ENCODE measurements around the gene STARD5.
"Not testable (repeated sequence)": the region's sequence is repeated elsewhere in the genome, so short reads cannot be mapped to it uniquely, and the experiment has no call there.

STARD5 gene

GRCh38 chr15:81338170-81339007 lies 14.4 kb upstream of the STARD5 start:
- H3K4me3 ChIP-seq (ENCODE audit: low read length) = no peak overlapping the region
- no peak for DNase-seq (ENCODE audit: low read depth, low spot score)

- H3K4me3 ChIP-seq (ENCODE audit: low read length) = no peak overlapping the region
- DNase-seq (ENCODE audit: low read depth, low spot score) = no peak
Observed at GRCh38 chr15:81337713-81338157, 13.8 kb upstream of the STARD5 start.

- DNase-seq (ENCODE audit: low read depth, low spot score) = no peak
- no peak overlapping the region for H3K4me3 ChIP-seq (ENCODE audit: low read length)
Observed at GRCh38 chr15:81337241-81337640, 13.3 kb upstream of the STARD5 start.

GRCh38 chr15:81336568-81336967 lies 12.6 kb upstream of the STARD5 start:
- H3K4me3 ChIP-seq (ENCODE audit: low read length) = no peak overlapping the region
- DNase-seq (ENCODE audit: low read depth, low spot score) = peak; percentile 29

GRCh38 chr15:81335631-81336030 lies 11.7 kb upstream of the STARD5 start:
- DNase-seq (ENCODE audit: low read depth, low spot score) = no peak
- H3K4me3 ChIP-seq (ENCODE audit: low read length) = no peak overlapping the region

GRCh38 chr15:81334768-81335435 lies 11.0 kb upstream of the STARD5 start:
- DNase-seq (ENCODE audit: low read depth, low spot score) = no peak
- no peak overlapping the region for H3K4me3 ChIP-seq (ENCODE audit: low read length)

GRCh38 chr15:81333363-81333762 lies 9.4 kb upstream of the STARD5 start:
- no peak for DNase-seq (ENCODE audit: low read depth, low spot score)
- no peak overlapping the region for H3K4me3 ChIP-seq (ENCODE audit: low read length)

- DNase-seq (ENCODE audit: low read depth, low spot score) = no peak
- no peak overlapping the region for H3K4me3 ChIP-seq (ENCODE audit: low read length)
Observed at GRCh38 chr15:81332326-81332725, 8.4 kb upstream of the STARD5 start.

- DNase-seq (ENCODE audit: low read depth, low spot score) = no peak
- no peak overlapping the region for H3K4me3 ChIP-seq (ENCODE audit: low read length)
Observed at GRCh38 chr15:81331600-81331999, 7.7 kb upstream of the STARD5 start.

- not testable (repeated sequence) for DNase-seq (ENCODE audit: low read depth, low spot score); H3K4me3 ChIP-seq (ENCODE audit: low read length)
Observed at GRCh38 chr15:81331141-81331540, 7.2 kb upstream of the STARD5 start.

- DNase-seq (ENCODE audit: low read depth, low spot score) = no peak
- H3K4me3 ChIP-seq (ENCODE audit: low read length) = no peak overlapping the region
Observed at GRCh38 chr15:81330366-81331090, 6.6 kb upstream of the STARD5 start.

- DNase-seq (ENCODE audit: low read depth, low spot score) = no peak
Observed at GRCh38 chr15:81329446-81329845, 5.5 kb upstream of the STARD5 start.

GRCh38 chr15:81327516-81327915 lies 3.6 kb upstream of the STARD5 start:
- no peak for DNase-seq (ENCODE audit: low read depth, low spot score)

More at GRCh38 chr15:81329446-81329845, 5.5 kb upstream of the STARD5 start:
- H3K4me3 ChIP-seq (ENCODE audit: low read length) = no peak overlapping the region

GRCh38 chr15:81326466-81327212 lies 2.7 kb upstream of the STARD5 start:
- H3K4me3 ChIP-seq (ENCODE audit: low read length) = no peak overlapping the region
- no peak for DNase-seq (ENCODE audit: low read depth, low spot score)

More at GRCh38 chr15:81327516-81327915, 3.6 kb upstream of the STARD5 start:
- no peak overlapping the region for H3K4me3 ChIP-seq (ENCODE audit: low read length)

- no peak for DNase-seq (ENCODE audit: low read depth, low spot score)
- peak overlapping the region; percentile 75 for H3K4me3 ChIP-seq (ENCODE audit: low read length)
Observed at GRCh38 chr15:81323559-81323943, 390 bp downstream of the STARD5 start.

- H3K4me3 ChIP-seq (ENCODE audit: low read length) = no peak overlapping the region
- no peak for DNase-seq (ENCODE audit: low read depth, low spot score)
Observed at GRCh38 chr15:81322676-81323253, 1.2 kb downstream of the STARD5 start.

- no peak overlapping the region for H3K4me3 ChIP-seq (ENCODE audit: low read length)
- DNase-seq (ENCODE audit: low read depth, low spot score) = no peak
Observed at GRCh38 chr15:81321667-81322066, 2.3 kb downstream of the STARD5 start.

GRCh38 chr15:81317642-81318017 lies 6.3 kb downstream of the STARD5 start:
- H3K4me3 ChIP-seq (ENCODE audit: low read length) = no peak overlapping the region
- DNase-seq (ENCODE audit: low read depth, low spot score) = no peak

GRCh38 chr15:81316267-81316666 lies 7.7 kb downstream of the STARD5 start:
- H3K4me3 ChIP-seq (ENCODE audit: low read length) = no peak overlapping the region
- no peak for DNase-seq (ENCODE audit: low read depth, low spot score)
